Measurements from ENCODE around the gene TMEM54.

Gene TMEM54

GRCh38 chr1:32877211-32878110 is 23.7 kb downstream of the TMEM54 start:
- DNase-seq: no peak

- peak; percentile 81 to 84 for DNase-seq
These were observed 24.6 kb downstream of the TMEM54 start for GRCh38 chr1:32876341-32877210.

GRCh38 chr1:32874860-32875752 is 26.1 kb downstream of the TMEM54 start:
- DNase-seq: no peak

- DNase-seq: peak in 1 of 2 experiments; percentile 11
These were observed 27.7 kb downstream of the TMEM54 start for GRCh38 chr1:32873484-32873883.

- DNase-seq: peak in 1 of 2 experiments; percentile 22
These were observed 29.1 kb downstream of the TMEM54 start for GRCh38 chr1:32872192-32872460.

- DNase-seq: peak in 1 of 2 experiments; percentile 26
These were observed 29.6 kb downstream of the TMEM54 start for GRCh38 chr1:32871364-32872191.

GRCh38 chr1:32870615-32871363 is 30.4 kb downstream of the TMEM54 start, which contains the start of gene FNDC5:
Gene FNDC5 (minus strand): TSS chr1:32870912.
- DNase-seq: peak in 1 of 2 experiments; percentile 21

GRCh38 chr1:32869923-32870614 is 31.1 kb downstream of the TMEM54 start:
- peak in 1 of 2 experiments; percentile 20 for DNase-seq

GRCh38 chr1:32868806-32869455 is 32.3 kb downstream of the TMEM54 start:
- peak in 1 of 2 experiments; percentile 11 for DNase-seq

- DNase-seq: no peak
These were observed 33.1 kb downstream of the TMEM54 start for GRCh38 chr1:32868085-32868484.

- peak in 1 of 2 experiments; percentile 14 for DNase-seq
These were observed 33.5 kb downstream of the TMEM54 start for GRCh38 chr1:32867671-32868070.

GRCh38 chr1:32867151-32867550 is 34.0 kb downstream of the TMEM54 start:
- peak in 1 of 2 experiments; percentile 4 for DNase-seq

- no peak for DNase-seq
These were observed 35.4 kb downstream of the TMEM54 start for GRCh38 chr1:32865639-32866405.

GRCh38 chr1:32864375-32865019 is 36.7 kb downstream of the TMEM54 start:
- DNase-seq: no peak

GRCh38 chr1:32863881-32864245 is 37.3 kb downstream of the TMEM54 start:
- DNase-seq: peak in 1 of 2 experiments; percentile 1

GRCh38 chr1:32863218-32863880 is 37.8 kb downstream of the TMEM54 start:
- DNase-seq: peak in 1 of 2 experiments; percentile 7

- no peak for DNase-seq
These were observed 39.1 kb downstream of the TMEM54 start for GRCh38 chr1:32861904-32862695.
